ENCODE measurements around the gene CAVIN3. TPM values are rescaled to one million over a fixed set of nuclear protein-coding genes. Genes with fewer than 3 reads are reported as not detected.

The CAVIN3 gene
- total and polyA plus RNA-seq, 9 of the 15 experiments (the other 6 are each of a cell fraction or from before 2014, with no cell fraction given), result 0.13 TPM; not detected in 8

- 0 out of 4 replicates have a peak, but pooled peaks of 1 of the 2 experiments have one; percentile 26 for TF ChIP-seq UBTF (IDR thresholded peaks at IDR 0.05; ENCODE audit: borderline replicate concordance in 1 of 2, low read depth in 2 of 2, low read length in 2 of 2)
- TF ChIP-seq MXD1 (CRISPR knock-in tag; IDR thresholded peaks at IDR 0.05; ENCODE audit: borderline replicate concordance, poor library complexity, severe bottlenecking), result no peak
- TF ChIP-seq SPI1 (IDR thresholded peaks at IDR 0.05; ENCODE audit: borderline replicate concordance, low read depth, low read length), result peak; percentile 16; the same call in 1 of the 2 replicates
- TF ChIP-seq ZC3H8 (IDR thresholded peaks at IDR 0.05), result no peak
- TF ChIP-seq HCFC1 (IDR thresholded peaks at IDR 0.05; ENCODE audit: low read depth, low read length), result 0 out of 2 replicates have a peak, but pooled peaks have one; percentile 25
- TF ChIP-seq ARID2 (IDR thresholded peaks at IDR 0.05), result no peak
- no peak for TF ChIP-seq ARID3A (IDR thresholded peaks at IDR 0.05; ENCODE audit: borderline replicate concordance, low read depth, low read length)
- TF ChIP-seq DEAF1 (CRISPR knock-in tag; IDR thresholded peaks at IDR 0.05), result peak; percentile 64
- 0 out of 2 replicates have a peak, but pooled peaks have one; percentile 32 for TF ChIP-seq ZNF263 (CRISPR knock-in tag; IDR thresholded peaks at IDR 0.05; ENCODE audit: borderline replicate concordance)
- TF ChIP-seq ZNF354B (CRISPR knock-in tag; IDR thresholded peaks at IDR 0.05), result no peak
- TF ChIP-seq ZSCAN32 (CRISPR knock-in tag; IDR thresholded peaks at IDR 0.05), result no peak
- no peak for TF ChIP-seq SMARCC2 (IDR thresholded peaks at IDR 0.05; ENCODE audit: low read depth)
- no peak for TF ChIP-seq POLR2AphosphoS2 (IDR thresholded peaks at IDR 0.05; ENCODE audit: low read length)
- TF ChIP-seq ESRRA (IDR thresholded peaks at IDR 0.05; ENCODE audit: borderline replicate concordance, low read depth), result no peak
- peak; percentile 93 to 97 (median 94) for TF ChIP-seq CTCF (IDR thresholded peaks at IDR 0.05 in 2 of 3, conservative IDR thresholded peaks at IDR 0.05 in 1 of 3; ENCODE audit: insufficient read depth in 2 of 3, low read depth in 1 of 3, low read length in 3 of 3)
- 0 out of 4 replicates have a peak, but pooled peaks of 1 of the 2 experiments have one; percentile 13 for TF ChIP-seq RCOR1 (IDR thresholded peaks at IDR 0.05; ENCODE audit: borderline replicate concordance in 1 of 2, low read depth in 2 of 2, low read length in 2 of 2)
- 0 out of 2 replicates have a peak, but pooled peaks have one; percentile 40 for TF ChIP-seq CTBP1 (IDR thresholded peaks at IDR 0.05; ENCODE audit: borderline replicate concordance)
- no peak for TF ChIP-seq HEY1 (CRISPR knock-in tag; IDR thresholded peaks at IDR 0.05; ENCODE audit: borderline replicate concordance)
- peak; percentile 82 to 92 for TF ChIP-seq RAD21 (CRISPR knock-in tag; conservative IDR thresholded peaks at IDR 0.05 in 1 of 2, IDR thresholded peaks at IDR 0.05 in 1 of 2)
Measured at GRCh38 chr11:6353367-6353987, 33.2 kb upstream of the CAVIN3 start (continued).

All from K562 (cell line).